Pancreas (tissue), 10 donors: ENCODE measurements around the gene ANKRD44. TPM values are rescaled to one million over a fixed set of nuclear protein-coding genes. Genes with fewer than 3 reads are reported as not detected.

Source experiments
- ATAC-seq, 4 donors: fragments of 200-7000 bp; cut with Tn5 transposase; one replicate each; pipeline versions ENCODE4 v1.8.0 to v1.9.1; 2020; ENCODE audit warnings: mild to moderate bottlenecking in 4 of 4, moderate library complexity in 4 of 4
- DNase-seq, 6 donors: peaks; one replicate each; pipeline ENCODE4 v3.0.0-alpha.2; 2020
- FAIRE-seq: peaks from 2 replicates; lab custom pipeline; 2012; peaks lifted over from hg19 to GRCh38; lab: Jason Lieb, UNC
- H3K27ac ChIP-seq, 4 donors: fragments of 200-600 bp; sonication (generic); 1 replicate in 3 of 4; 2 replicates in 1 of 4; pipeline versions ENCODE4 v1.5.0 to v1.8.0; 2020
- H3K27me3 ChIP-seq, 4 donors: fragments of 200-600 bp; one replicate each; pipeline ENCODE4 v1.8.0; 2021
- H3K36me3 ChIP-seq, 3 donors: fragments of 200-600 bp; sonication (generic) in 1 of 3; one replicate each; pipeline versions ENCODE4 v1.5.0 to v1.8.0; 2020 to 2021
- H3K4me1 ChIP-seq, 3 donors: fragments of 200-600 bp; one replicate each; pipeline ENCODE4 v1.8.0; 2021
- H3K4me3 ChIP-seq, 4 donors: fragments of 200-600 bp; sonication (generic) in 2 of 4; one replicate each; pipeline versions ENCODE4 v1.5.0 to v1.8.0; 2020 to 2021
- H3K9me3 ChIP-seq, 4 donors: fragments of 200-600 bp; one replicate each; pipeline ENCODE4 v1.8.0; 2021
- WGBS, 2 donors: extraction: QIAGEN DNeasy Blood & Tissue Kit; methylation state at CpG; one replicate each; pipeline ENCODE4 v1.1.7; 2013; 5-methylcytosine and 5-hydroxymethylcytosine counted together
- intact Hi-C, 3 donors: fragments of 100-400 bp; cut with DNase I; formaldehyde crosslinking; loops; one replicate each; pipeline versions ENCODE4 v1.11.1 to v1.14.2; 2022
- polyA plus RNA-seq, 2 donors: library from polyadenylated mRNA; stranded (reverse); fragments of 200-250 nt; gene quantifications; one replicate each; pipeline ENCODE4 v1.2.3, GENCODE V29; 2013
- total RNA-seq, 6 donors: library from RNA; stranded (reverse); fragmentation: NEBNext Ultra II Directional in 4 of 6; extraction: Animal tissue kit (Norgen Biotek cat#: 25700) in 4 of 6; gene quantifications; one replicate each; pipeline versions ENCODE4 v1.2.1 to v1.2.4, GENCODE V29; 2021 to 2023
- TF ChIP-seq, protein P1 (sequence below), 4 donors: fragments of 200-600 bp; sonication (generic) in 3 of 4; IDR thresholded peaks; one replicate each; pipeline versions ENCODE4 v1.5.0 to v1.8.0; 2021; ENCODE audit warnings: antibody characterized with exemption in 4 of 4
- donor health status: healthy with polysubstance abuse.
- donor health status: DM: no; HTN: no; CAD: no; lungs with moderate emphysema.
- donor health status: DM: no; HTN: no; CAD: no.
- donor health status: control.
- donor health status: control.
- donor health status: Bipolar disorder and iron deficiency.
- donor health status: DM: yes; HTN: yes; CAD: no.
- donor health status: DM: no; HTN: no; CAD: no.
- donor health status: DM: no; HTN: no; CAD: no.
- donor health status: DM: yes; HTN: yes; CAD: no.

ANKRD44 gene
- total and polyA plus RNA-seq, 8 donors = 1.9 to 12.5 (median 7.7) TPM

DNA sequence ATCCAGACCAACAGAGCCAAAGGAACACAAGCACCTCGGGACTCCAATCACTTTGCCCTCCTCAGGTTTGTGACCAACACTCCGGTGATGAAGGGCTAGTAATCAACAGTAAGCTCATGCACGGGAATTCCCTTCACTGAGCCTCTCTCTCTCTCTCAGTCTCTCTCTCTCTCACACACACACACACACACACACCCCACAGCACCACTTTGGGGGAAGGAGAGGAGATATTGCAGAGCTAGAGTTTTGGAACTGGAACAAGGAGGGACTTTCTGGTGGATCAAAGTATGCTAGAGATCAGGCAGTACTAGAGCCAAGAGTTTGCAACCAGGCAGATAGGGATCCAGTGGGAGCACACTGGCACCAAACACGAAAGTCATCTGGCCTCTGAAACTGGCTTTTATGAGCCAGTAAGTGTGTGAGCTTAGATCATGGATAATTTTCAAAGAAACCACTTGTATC is 98.7 kb downstream of the ANKRD44 start:
- Histone ChIP-seq H3K4me3 (no peak overlapping the region), H3K9me3 (no peaks in the 10 kb centered on the region), H3K36me3 (no peaks in the 10 kb centered on the region), H3K27me3 (no peaks in the 10 kb centered on the region), H3K4me1 (peaks cover 5 to 26% (median 8%) of the 10 kb centered on the region in 3 donors), H3K27ac (no peak overlapping the region)
- 86 to 90% methylated on average over 4 of the region's 4 CpGs for WGBS, 2 donors
- no peak for DNase-seq
- intact Hi-C loops = no loop called here
- no peak for ATAC-seq
- no peak for FAIRE-seq
- TF ChIP-seq, protein P1, sequence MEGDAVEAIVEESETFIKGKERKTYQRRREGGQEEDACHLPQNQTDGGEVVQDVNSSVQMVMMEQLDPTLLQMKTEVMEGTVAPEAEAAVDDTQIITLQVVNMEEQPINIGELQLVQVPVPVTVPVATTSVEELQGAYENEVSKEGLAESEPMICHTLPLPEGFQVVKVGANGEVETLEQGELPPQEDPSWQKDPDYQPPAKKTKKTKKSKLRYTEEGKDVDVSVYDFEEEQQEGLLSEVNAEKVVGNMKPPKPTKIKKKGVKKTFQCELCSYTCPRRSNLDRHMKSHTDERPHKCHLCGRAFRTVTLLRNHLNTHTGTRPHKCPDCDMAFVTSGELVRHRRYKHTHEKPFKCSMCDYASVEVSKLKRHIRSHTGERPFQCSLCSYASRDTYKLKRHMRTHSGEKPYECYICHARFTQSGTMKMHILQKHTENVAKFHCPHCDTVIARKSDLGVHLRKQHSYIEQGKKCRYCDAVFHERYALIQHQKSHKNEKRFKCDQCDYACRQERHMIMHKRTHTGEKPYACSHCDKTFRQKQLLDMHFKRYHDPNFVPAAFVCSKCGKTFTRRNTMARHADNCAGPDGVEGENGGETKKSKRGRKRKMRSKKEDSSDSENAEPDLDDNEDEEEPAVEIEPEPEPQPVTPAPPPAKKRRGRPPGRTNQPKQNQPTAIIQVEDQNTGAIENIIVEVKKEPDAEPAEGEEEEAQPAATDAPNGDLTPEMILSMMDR (IDR thresholded peaks at IDR 0.05) = no peak

DNA sequence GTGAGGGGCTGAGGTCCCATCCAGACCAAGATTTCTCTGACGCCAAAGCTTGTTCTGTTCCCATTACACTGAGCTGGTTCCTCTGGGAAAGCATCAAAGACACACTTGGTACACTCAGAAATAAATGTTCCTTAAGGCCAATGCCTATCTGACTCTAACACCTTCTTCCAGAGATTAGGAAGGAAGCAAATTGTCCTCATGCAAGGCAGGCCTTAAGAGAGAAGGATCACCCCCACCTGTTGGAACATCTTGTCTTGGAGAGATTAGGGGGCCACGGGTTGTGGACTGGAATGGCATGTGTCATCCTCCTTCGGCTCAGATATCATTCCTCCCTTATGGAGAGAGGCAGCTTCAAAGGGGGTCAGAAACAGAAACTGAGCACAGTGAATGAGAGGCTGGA is 100.2 kb downstream of the ANKRD44 start:
- Histone ChIP-seq H3K4me3 (no peak overlapping the region), H3K36me3 (no peaks in the 10 kb centered on the region), H3K9me3 (no peaks in the 10 kb centered on the region), H3K27me3 (no peaks in the 10 kb centered on the region), H3K4me1 (peaks cover 5 to 23% (median 8%) of the 10 kb centered on the region in 3 donors), H3K27ac (peak overlapping the region in 1 of 4 donors; percentile 28)
- intact Hi-C loops = no loop called here
- ATAC-seq (no peak), DNase-seq (no peak), FAIRE-seq (no peak)
- WGBS, 2 donors = 59 to 95% methylated on average over 3 of the region's 3 CpGs
- TF ChIP-seq, protein P1 (IDR thresholded peaks at IDR 0.05) = no peak

DNA sequence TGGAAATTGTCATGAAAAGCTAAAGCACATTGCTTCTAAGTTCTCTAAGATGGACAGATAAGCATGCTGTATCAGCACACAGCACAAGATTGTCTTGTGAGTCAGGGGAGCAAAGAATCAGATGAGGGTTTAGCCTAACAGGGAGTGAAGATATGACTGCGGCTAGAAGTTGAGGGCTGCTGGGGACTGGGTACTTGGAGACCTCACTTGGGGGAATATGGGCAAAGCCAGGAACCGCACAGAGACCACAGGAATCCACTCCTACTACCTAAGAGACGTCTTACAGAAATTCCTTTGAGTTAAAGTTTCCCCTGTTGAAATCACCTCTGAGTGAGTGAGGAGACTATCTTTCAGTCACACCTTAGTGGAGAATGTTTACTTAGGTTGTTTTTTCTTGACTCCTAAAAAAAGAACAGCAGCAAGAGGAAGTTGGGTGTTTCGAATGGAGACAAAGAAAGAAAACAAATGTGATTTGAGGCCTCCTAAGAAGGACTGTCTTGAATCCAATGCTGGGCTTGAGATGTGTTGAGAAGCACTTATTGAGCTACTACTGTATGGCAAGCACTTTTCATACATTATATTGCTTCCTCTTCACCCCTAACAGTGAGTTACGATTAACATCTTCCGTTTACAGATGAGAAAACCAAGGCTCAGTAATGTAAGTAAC is 100.7 kb downstream of the ANKRD44 start:
- TF ChIP-seq, protein P1 (IDR thresholded peaks at IDR 0.05) = no peak
- Histone ChIP-seq H3K4me1 (peaks cover 5 to 22% (median 8%) of the 10 kb centered on the region in 3 donors), H3K27me3 (no peaks in the 10 kb centered on the region), H3K9me3 (no peaks in the 10 kb centered on the region), H3K4me3 (no peak overlapping the region), H3K36me3 (no peaks in the 10 kb centered on the region), H3K27ac (peak overlapping the region in 1 of 4 donors; percentile 28)
- 72 to 74% methylated on average over 6 of the region's 6 CpGs for WGBS, 2 donors
- no peak for DNase-seq
- FAIRE-seq = no peak
- intact Hi-C loops = no loop called here
- peak in 3 of 4 donors; percentile 15 to 42 (median 22) for ATAC-seq

DNA sequence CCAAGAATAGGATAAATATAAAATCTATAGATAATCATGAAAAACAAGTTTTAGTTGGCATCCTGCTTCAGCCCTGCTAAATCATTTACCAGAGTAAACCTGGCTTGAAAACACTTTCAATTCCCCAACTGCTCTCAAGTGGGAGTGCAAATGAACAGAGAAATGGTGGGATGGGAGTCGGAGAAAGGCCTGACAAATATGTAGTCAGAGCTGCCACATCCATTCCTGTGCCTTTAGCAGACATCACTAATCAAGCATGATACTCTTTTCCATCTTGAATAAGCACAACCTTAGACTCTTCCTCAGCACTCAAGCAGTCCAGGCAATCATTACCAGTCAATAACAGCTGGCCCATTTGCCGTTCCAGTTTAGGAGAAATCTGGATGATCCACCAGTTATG is 101.3 kb downstream of the ANKRD44 start:
- no peaks in the 10 kb centered on the region for H3K27me3 ChIP-seq
- no peaks in the 10 kb centered on the region for H3K36me3 ChIP-seq
- TF ChIP-seq, protein P1 (IDR thresholded peaks at IDR 0.05) = no peak
- H3K27ac ChIP-seq = peak overlapping the region in 1 of 4 donors; percentile 7
- intact Hi-C loops = no loop called here
- DNase-seq (no peak), ATAC-seq (peak in 3 of 4 donors; percentile 40 to 56 (median 46)), FAIRE-seq (no peak)
- H3K9me3 ChIP-seq = no peaks in the 10 kb centered on the region
- peaks cover 5 to 22% (median 8%) of the 10 kb centered on the region in 3 donors for H3K4me1 ChIP-seq
- no peak overlapping the region for H3K4me3 ChIP-seq
- 27 to 33% methylated on average over 2 of the region's 2 CpGs for WGBS, 2 donors

DNA sequence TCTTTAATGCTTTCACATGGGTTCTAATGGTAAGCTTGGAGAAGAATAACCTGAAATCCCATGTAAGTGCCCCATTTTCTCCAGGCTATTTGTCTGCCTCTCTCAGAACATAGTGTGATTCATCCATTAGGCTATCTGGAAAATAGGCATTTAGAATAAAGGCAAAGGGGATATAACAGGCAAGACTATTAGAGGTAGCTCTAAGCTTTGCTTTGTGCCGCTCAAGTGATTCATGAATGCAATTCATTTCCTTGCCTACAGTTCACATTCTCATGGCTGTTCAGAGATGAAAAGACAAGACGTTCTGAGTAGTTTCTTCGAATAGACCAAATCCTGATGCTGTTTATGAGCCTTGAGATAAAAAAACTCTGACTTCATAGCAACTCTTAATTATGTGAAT is 101.7 kb downstream of the ANKRD44 start:
- 5 to 8% methylated on average over 3 of the region's 3 CpGs for WGBS, 2 donors
- H3K4me1 ChIP-seq = peaks cover 5 to 22% (median 8%) of the 10 kb centered on the region in 3 donors
- H3K4me3 ChIP-seq = no peak overlapping the region
- TF ChIP-seq, protein P1 (IDR thresholded peaks at IDR 0.05) = no peak
- intact Hi-C loops = no loop called here
- no peak for FAIRE-seq
- H3K36me3 ChIP-seq = no peaks in the 10 kb centered on the region
- H3K27me3 ChIP-seq = no peaks in the 10 kb centered on the region
- peak; percentile 14 to 29 (median 19) for ATAC-seq
- DNase-seq = no peak
- peak overlapping the region in 2 of 4 donors; percentile 7 to 16 for H3K27ac ChIP-seq
- no peaks in the 10 kb centered on the region for H3K9me3 ChIP-seq
